UCSD-AML1 (cell line): ENCODE measurements around the gene CACNG8.
"Not testable (repeated sequence)": the region's sequence is repeated elsewhere in the genome, so short reads cannot be mapped to it uniquely, and the experiment has no call there.

ENCODE experiments used
- DNase-seq: peaks from one replicate; lab custom pipeline; 2025; ENCODE audit not compliant: unreplicated experiment; lab: John Stamatoyannopoulos, UW

The CACNG8 gene

GRCh38 chr19:54030895-54031586 is 68.3 kb downstream of the CACNG8 start:
- DNase-seq: no peak

GRCh38 chr19:54035215-54036178 is 72.8 kb downstream of the CACNG8 start:
- no peak for DNase-seq

GRCh38 chr19:54036542-54036941 is 73.8 kb downstream of the CACNG8 start:
- DNase-seq: not testable (repeated sequence)
